GM23338 (cell line): ENCODE data around the gene SFT2D1. TPM values are rescaled to one million over a fixed set of nuclear protein-coding genes. Genes with fewer than 3 reads are reported as not detected.

Source experiments
- ATAC-seq: fragments of 200-7000 bp; cut with Tn5 transposase; 3 replicates; pipeline ENCODE4 v1.9.1; 2020
- DNase-seq: peaks from one replicate; pipeline ENCODE4 v3.0.0-alpha.2; 2015; ENCODE audit warnings: low spot score
- H2AFZ ChIP-seq: fragments of 200-600 bp; sonication (generic); 2 replicates; pipeline ENCODE4 v1.8.0; 2016; ENCODE audit warnings: antibody characterized with exemption, mild to moderate bottlenecking, moderate library complexity
- H3F3A ChIP-seq: fragments of 200-600 bp; sonication (generic); replicated peaks from 2 replicates; pipeline ENCODE4 v1.8.0; 2017; ENCODE audit warnings: antibody characterized with exemption, mixed run types, low read depth
- H3K27ac ChIP-seq: fragments of 200-600 bp; sonication (generic); 2 replicates; pipeline ENCODE4 v1.6.1; 2016; ENCODE audit warnings: low read depth
- H3K27me3 ChIP-seq: fragments of 200-600 bp; sonication (generic); 2 replicates; pipeline ENCODE4 v1.8.0; 2016; ENCODE audit warnings: mild to moderate bottlenecking, mixed run types, moderate library complexity; ENCODE audit not compliant: insufficient read depth
- H3K36me3 ChIP-seq: fragments of 200-600 bp; sonication (generic); 2 replicates; pipeline ENCODE4 v1.8.0; 2016; ENCODE audit warnings: mild to moderate bottlenecking; ENCODE audit not compliant: insufficient read depth
- H3K4me1 ChIP-seq: fragments of 200-600 bp; sonication (generic); 2 replicates; pipeline ENCODE4 v1.8.0; 2016; ENCODE audit warnings: mild to moderate bottlenecking, moderate library complexity; ENCODE audit not compliant: insufficient read depth
- H3K4me2 ChIP-seq: fragments of 200-600 bp; sonication (generic); 2 replicates; pipeline ENCODE4 v1.7.1; 2017; ENCODE audit warnings: mixed run types
- H3K4me3 ChIP-seq: fragments of 200-600 bp; sonication (generic); 2 replicates; pipeline ENCODE4 v1.6.1; 2016; ENCODE audit warnings: mixed run types
- H3K79me2 ChIP-seq: fragments of 200-600 bp; sonication (generic); replicated peaks from 2 replicates; pipeline ENCODE4 v1.8.0; 2017; ENCODE audit warnings: mild to moderate bottlenecking; ENCODE audit not compliant: insufficient read depth
- H3K9me2 ChIP-seq: fragments of 200-600 bp; sonication (generic); 2 replicates; pipeline ENCODE4 v1.8.0; 2017; ENCODE audit not compliant: insufficient read depth
- H4K20me1 ChIP-seq: fragments of 200-600 bp; sonication (generic); replicated peaks from 2 replicates; pipeline ENCODE4 v1.8.0; 2017; ENCODE audit warnings: mild to moderate bottlenecking; ENCODE audit not compliant: insufficient read depth
- H3K27ac Mint-ChIP-seq: 2 replicates; pipeline ENCODE4 v1.8.0; 2020; ENCODE audit warnings: inconsistent platforms, mild to moderate bottlenecking, moderate library complexity, mixed read lengths
- H3K27me3 Mint-ChIP-seq: 3 replicates; pipeline ENCODE4 v1.8.0; 2022; ENCODE audit warnings: low read depth, mild to moderate bottlenecking, moderate library complexity, mixed read lengths, inconsistent platforms; ENCODE audit not compliant: insufficient read depth, poor library complexity
- H3K36me3 Mint-ChIP-seq: 3 replicates; pipeline ENCODE4 v1.8.0; 2021; ENCODE audit warnings: low read depth, mild to moderate bottlenecking, inconsistent platforms, moderate library complexity, mixed read lengths
- H3K4me1 Mint-ChIP-seq: 3 replicates; pipeline ENCODE4 v1.8.0; 2020; ENCODE audit warnings: mild to moderate bottlenecking, inconsistent platforms, mixed read lengths
- H3K4me3 Mint-ChIP-seq: 3 replicates; pipeline ENCODE4 v1.8.0; 2021; ENCODE audit warnings: moderate library complexity, mild to moderate bottlenecking, inconsistent platforms, mixed read lengths
- H3K9me3 Mint-ChIP-seq: 3 replicates; pipeline ENCODE4 v1.8.0; 2020; ENCODE audit warnings: moderate library complexity, mild to moderate bottlenecking, inconsistent platforms, mixed read lengths
- CREB1 ChIP-seq: fragments of 250-450 bp; sonication (Bioruptor Pico); IDR thresholded peaks from 2 replicates; pipeline ENCODE4 v1.5.0; 2020; ENCODE audit warnings: low read depth, mild to moderate bottlenecking, moderate library complexity
- ETS1 ChIP-seq: IDR thresholded peaks from 2 replicates; pipeline ENCODE4 v1.6.1; 2016; ENCODE audit warnings: antibody characterized with exemption
- EZH2 ChIP-seq: fragments of 200-600 bp; sonication (generic); IDR thresholded peaks from one replicate; pipeline ENCODE4 v1.8.0; 2017; ENCODE audit warnings: antibody characterized with exemption, mild to moderate bottlenecking, low read depth; ENCODE audit not compliant: unreplicated experiment
- EZH2phosphoT487 ChIP-seq: fragments of 200-600 bp; sonication (generic); IDR thresholded peaks from one replicate; pipeline ENCODE4 v1.8.1; 2018; ENCODE audit warnings: antibody characterized with exemption; ENCODE audit not compliant: unreplicated experiment
- JUNB ChIP-seq: IDR thresholded peaks from one replicate; pipeline ENCODE4 v1.6.1; 2016; ENCODE audit warnings: antibody characterized with exemption; ENCODE audit not compliant: unreplicated experiment
- NANOG ChIP-seq: IDR thresholded peaks from 2 replicates; pipeline ENCODE4 v1.6.1; 2016; ENCODE audit warnings: antibody characterized with exemption, borderline replicate concordance
- POLR2AphosphoS5 ChIP-seq: IDR thresholded peaks from 2 replicates; pipeline ENCODE4 v1.6.1; 2016; ENCODE audit warnings: antibody characterized with exemption, low read depth
- STAT1 ChIP-seq: IDR thresholded peaks from one replicate; pipeline ENCODE4 v1.6.1; 2016; ENCODE audit warnings: antibody characterized with exemption; ENCODE audit not compliant: unreplicated experiment
- ZNF114 ChIP-seq: fragments of 250-450 bp; sonication (Bioruptor Pico); IDR thresholded peaks from 2 replicates; pipeline ENCODE4 v1.5.0; 2020; ENCODE audit warnings: mild to moderate bottlenecking, moderate library complexity
- ZNF331 ChIP-seq: fragments of 250-450 bp; sonication (Bioruptor Pico); IDR thresholded peaks from 2 replicates; pipeline ENCODE4 v1.5.0; 2020; ENCODE audit warnings: low read depth, mild to moderate bottlenecking, moderate library complexity
- ZNF462 ChIP-seq: fragments of 250-450 bp; sonication (Bioruptor Pico); IDR thresholded peaks from 2 replicates; pipeline ENCODE4 v1.5.0; 2020; ENCODE audit warnings: mild to moderate bottlenecking, moderate library complexity
- polyA plus RNA-seq: library from polyadenylated mRNA; unstranded; fragments of >200 nt; fragmentation: Nextera tagmentation; extraction: Ambion mirVana; gene quantifications from 2 replicates; pipeline ENCODE4 v1.2.1, GENCODE V29; 2016
- total RNA-seq: library from RNA; depleted of rRNA; stranded (reverse); fragments of >200 nt; shearing (Covaris generic); gene quantifications from 2 replicates; pipeline ENCODE4 v1.2.3, GENCODE V29; 2014
- TF ChIP-seq, protein P1 (sequence below), 2 experiments: fragments of 200-600 bp in 1 of 2; sonication (generic) in 1 of 2; conservative IDR thresholded peaks; 2 replicates each; pipeline versions ENCODE4 v1.5.1 to v1.6.1; 2016 to 2017; ENCODE audit warnings: antibody characterized with exemption in 2 of 2, low read depth in 2 of 2, mild to moderate bottlenecking in 2 of 2, moderate library complexity in 1 of 2

The SFT2D1 gene
- total and polyA plus RNA-seq, 2 experiments from 2014 or later, result 74.7 to 120 TPM

GRCh38 chr6:166375013-166375412, 32.7 kb upstream of the SFT2D1 start:
- H3K27ac ChIP-seq, result no peak overlapping the region; the same call in 1 of the 2 replicates
- Mint-ChIP-seq H3K27ac (peak overlapping the region; percentile 19; the same call in 1 of the 2 replicates), H3K36me3 (no peaks in the 10 kb centered on the region), H3K4me3 (no peak overlapping the region), H3K9me3 (peaks cover 3% of the 10 kb centered on the region; the same call in 2 of the 3 replicates), H3K27me3 (no peaks in the 10 kb centered on the region), H3K4me1 (peaks cover 15% of the 10 kb centered on the region)
- H3K4me3 ChIP-seq, result no peak overlapping the region
- H3K36me3 ChIP-seq, result no peaks in the 10 kb centered on the region
- no peak for TF ChIP-seq POLR2AphosphoS5
- TF ChIP-seq ETS1, result no peak
- TF ChIP-seq JUNB, result no peak
- H3K9me2 ChIP-seq, result no peaks in the 10 kb centered on the region
- no peak overlapping the region for H3K4me2 ChIP-seq
- peaks cover 9% of the 10 kb centered on the region for H3K4me1 ChIP-seq
- ATAC-seq, result no peak
- DNase-seq, result no peak
- H3F3A ChIP-seq, result no peaks in the 10 kb centered on the region
- H3K27me3 ChIP-seq, result no peaks in the 10 kb centered on the region
- peaks cover 16% of the 10 kb centered on the region for H3K79me2 ChIP-seq
- H4K20me1 ChIP-seq, result no peaks in the 10 kb centered on the region
- H2AFZ ChIP-seq, result no peak overlapping the region

DNA sequence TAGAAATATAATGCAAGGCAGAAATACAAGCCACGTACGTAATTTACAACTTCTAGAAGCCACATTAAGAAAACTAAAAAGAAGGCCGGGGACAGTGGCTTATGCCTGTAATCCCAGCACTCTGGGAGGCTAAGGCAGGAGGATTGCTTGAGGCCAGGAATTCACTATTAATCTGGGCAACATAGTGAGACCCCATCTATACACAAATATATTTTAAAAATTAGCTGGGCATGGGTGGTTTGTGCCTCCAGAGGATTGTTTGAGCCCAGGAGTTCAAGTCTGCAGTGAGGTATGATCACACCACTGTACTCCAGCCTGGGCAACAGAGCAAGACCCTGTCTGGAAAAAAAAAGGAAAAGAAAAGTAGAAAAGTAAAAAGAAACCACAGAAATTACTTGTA, 28.1 kb upstream of the SFT2D1 start:
- no peak overlapping the region for H3K4me3 Mint-ChIP-seq
- H3K4me1 Mint-ChIP-seq, result peaks cover 44% of the 10 kb centered on the region
- Histone ChIP-seq H3F3A (no peaks in the 10 kb centered on the region), H3K4me1 (peaks cover 24% of the 10 kb centered on the region), H3K27ac (no peak overlapping the region), H3K9me2 (no peaks in the 10 kb centered on the region), H3K4me2 (no peak overlapping the region), H3K36me3 (no peaks in the 10 kb centered on the region), H3K4me3 (no peak overlapping the region), H2AFZ (no peak overlapping the region), H3K27me3 (no peaks in the 10 kb centered on the region), H3K79me2 (no peaks in the 10 kb centered on the region), H4K20me1 (no peaks in the 10 kb centered on the region)
- no peak for DNase-seq
- ATAC-seq, result no peak
- H3K27ac Mint-ChIP-seq, result no peak overlapping the region
- no peaks in the 10 kb centered on the region for H3K27me3 Mint-ChIP-seq
- no peaks in the 10 kb centered on the region for H3K36me3 Mint-ChIP-seq
- peaks cover 3% of the 10 kb centered on the region; the same call in 2 of the 3 replicates for H3K9me3 Mint-ChIP-seq
- TF ChIP-seq ZNF462 (CRISPR knock-in tag) (no peak), STAT1 (no peak), POLR2AphosphoS5 (no peak), ZNF114 (no peak), EZH2phosphoT487 (no peak), ETS1 (no peak), EZH2 (no peak), NANOG (no peak), ZNF331 (CRISPR knock-in tag) (no peak), JUNB (no peak), CREB1 (no peak)
- TF ChIP-seq, protein P1, sequence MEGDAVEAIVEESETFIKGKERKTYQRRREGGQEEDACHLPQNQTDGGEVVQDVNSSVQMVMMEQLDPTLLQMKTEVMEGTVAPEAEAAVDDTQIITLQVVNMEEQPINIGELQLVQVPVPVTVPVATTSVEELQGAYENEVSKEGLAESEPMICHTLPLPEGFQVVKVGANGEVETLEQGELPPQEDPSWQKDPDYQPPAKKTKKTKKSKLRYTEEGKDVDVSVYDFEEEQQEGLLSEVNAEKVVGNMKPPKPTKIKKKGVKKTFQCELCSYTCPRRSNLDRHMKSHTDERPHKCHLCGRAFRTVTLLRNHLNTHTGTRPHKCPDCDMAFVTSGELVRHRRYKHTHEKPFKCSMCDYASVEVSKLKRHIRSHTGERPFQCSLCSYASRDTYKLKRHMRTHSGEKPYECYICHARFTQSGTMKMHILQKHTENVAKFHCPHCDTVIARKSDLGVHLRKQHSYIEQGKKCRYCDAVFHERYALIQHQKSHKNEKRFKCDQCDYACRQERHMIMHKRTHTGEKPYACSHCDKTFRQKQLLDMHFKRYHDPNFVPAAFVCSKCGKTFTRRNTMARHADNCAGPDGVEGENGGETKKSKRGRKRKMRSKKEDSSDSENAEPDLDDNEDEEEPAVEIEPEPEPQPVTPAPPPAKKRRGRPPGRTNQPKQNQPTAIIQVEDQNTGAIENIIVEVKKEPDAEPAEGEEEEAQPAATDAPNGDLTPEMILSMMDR (conservative IDR thresholded peaks at IDR 0.05; ENCODE audit: low read depth in 2 of 2), result no peak
